HG02885 (cell line): ENCODE measurements around the gene EFNA4.
A peak's percentile ranks its signal among the peaks of the same experiment; 100 is the strongest.

Experiments
- ATAC-seq: cut with Tn5 transposase; IDR thresholded peaks from one replicate; pipeline ENCODE4 v1.9.1; 2021; ENCODE audit warnings: mild to moderate bottlenecking; ENCODE audit not compliant: unreplicated experiment, poor library complexity

EFNA4 gene

DNA sequence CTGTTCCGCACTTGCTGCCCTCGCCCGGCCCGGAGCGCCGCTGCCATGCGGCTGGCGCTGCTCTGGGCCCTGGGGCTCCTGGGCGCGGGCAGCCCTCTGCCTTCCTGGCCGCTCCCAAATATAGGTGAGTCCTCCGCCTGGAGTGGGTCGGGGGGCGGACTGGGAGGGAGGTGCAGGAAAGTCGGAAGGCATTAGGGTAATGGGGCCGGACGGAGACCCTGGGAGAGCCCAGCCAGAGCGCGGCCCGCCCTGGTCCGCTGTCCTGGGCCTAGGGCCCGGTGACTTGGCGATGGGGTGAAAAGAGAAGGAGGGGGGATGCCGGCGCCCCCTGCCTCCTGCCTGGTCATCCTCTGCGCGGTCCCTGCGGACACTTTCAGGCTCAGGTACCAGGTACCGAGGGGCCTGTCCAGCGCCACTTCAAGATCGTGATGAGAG is 12.2 kb upstream of the EFNA4 start:
- no peak for ATAC-seq

DNA sequence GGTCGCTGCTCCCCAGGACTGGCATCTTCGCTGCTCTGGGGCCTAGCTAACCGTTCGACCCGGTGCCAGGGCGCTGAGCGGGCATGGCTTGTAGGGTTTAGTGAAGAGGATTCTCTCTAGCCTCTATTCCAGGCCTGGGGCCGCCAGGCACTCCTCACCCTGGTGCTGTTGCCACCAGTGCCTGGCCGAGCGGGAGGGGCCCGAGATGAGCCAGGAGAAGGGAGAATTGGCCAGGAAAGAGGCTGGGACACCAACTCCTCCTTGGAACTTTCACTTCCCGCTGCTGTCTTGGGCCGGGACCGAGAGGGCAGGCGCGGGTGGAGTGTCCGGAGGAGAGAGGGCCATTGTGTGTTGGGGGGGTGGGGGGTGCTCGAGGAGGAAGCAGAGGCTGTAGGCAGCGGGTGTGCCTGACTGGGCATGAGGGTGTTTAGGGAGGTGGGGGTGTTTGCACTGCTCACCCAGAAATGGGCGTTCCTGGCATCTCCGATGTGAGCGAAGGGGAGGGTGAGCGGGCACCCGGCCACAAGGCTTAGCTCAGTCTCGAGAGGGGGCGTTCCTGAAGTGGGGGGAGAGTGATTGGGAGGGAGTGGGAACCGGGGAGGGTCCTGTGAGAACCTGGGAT is 11.7 kb upstream of the EFNA4 start:
- ATAC-seq, result no peak

DNA sequence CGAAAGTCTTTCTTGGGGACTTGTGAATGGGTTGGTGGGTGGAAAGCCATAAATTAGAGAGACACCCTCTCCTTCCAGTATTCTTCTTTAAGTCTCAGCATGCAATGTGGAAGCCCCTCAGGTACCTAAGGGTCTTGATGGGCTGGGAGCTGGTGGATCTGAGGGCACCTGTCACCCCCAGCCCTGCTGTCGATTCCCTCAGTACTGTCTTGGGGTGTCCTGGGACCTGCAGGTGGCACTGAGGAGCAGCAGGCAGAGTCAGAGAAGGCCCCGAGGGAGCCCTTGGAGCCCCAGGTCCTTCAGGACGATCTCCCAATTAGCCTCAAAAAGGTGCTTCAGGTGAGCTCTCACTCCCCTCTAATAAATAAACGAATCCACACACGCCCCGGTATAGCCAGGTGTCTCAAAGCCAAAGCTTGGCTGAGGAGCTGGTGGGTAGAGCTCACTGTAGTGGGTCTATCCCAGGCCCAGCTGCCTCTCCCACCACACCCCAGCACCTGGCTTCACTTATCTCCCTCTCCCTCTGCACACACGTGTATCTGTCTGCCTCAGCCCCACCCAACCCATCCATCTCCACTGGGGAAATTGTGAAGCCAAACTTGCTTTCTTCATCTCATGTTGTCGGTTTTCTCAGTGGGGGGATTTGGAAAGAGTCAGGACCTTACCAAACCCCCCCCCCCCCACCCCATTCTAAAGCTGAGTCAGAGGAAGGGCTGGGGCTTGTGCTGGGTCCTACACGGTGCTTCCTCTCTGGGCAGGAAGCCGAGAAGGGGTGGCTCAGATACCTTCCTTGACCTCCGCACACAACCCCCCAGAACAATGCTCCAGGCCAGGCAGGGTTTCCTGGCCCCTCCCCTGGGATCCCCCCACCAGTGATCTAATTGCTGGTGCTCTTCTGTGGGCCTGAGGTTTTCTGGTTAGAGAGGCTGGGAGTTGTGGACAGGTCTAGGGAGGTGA is 10.8 kb upstream of the EFNA4 start:
- no peak for ATAC-seq

DNA sequence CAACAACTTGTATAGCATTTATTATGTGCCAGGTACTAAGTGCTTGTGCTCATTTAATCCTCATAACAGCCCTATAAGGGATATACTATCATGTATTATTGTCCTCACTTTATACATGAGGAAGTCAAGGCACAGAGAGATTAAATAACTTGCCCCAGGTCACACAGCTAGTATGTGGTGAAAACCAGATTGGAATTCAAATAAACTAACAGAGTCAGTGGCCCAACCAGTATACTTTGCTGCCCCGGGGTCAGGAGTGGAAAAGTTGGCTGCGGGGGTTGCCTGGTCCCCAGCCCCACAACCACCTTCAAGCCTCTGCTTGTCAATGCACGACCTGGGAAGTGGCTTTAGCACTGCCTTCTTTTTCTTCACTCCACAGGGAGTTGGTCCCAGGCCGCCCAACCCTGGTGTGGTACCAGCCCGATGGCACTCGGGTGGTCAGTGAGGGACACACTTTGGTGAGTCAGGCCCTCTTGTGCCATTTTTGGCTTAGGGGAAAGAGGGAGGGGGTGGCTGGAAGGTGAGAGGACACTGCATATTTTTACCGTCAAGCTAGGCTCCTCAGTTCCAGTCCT is 9.9 kb upstream of the EFNA4 start:
- ATAC-seq, result no peak

DNA sequence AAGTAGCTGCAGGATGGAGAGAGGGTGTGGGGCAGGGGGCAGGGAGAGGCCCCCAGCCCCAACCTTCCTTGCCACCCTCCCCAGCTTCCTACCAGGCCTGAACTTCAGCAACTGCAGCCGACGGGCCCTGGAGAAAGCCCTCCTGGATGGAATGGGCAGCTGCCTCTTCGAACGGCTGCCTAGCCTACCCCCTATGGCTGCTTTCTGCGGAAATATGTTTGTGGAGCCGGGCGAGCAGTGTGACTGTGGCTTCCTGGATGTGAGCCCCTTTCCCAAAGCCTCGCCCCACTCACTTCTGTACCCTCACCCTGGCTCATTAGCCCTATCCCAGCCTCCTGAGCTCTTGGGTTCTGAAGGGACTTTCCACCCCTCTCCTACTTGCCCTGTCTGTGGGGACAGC is 6.4 kb upstream of the EFNA4 start:
- ATAC-seq, result no peak

DNA sequence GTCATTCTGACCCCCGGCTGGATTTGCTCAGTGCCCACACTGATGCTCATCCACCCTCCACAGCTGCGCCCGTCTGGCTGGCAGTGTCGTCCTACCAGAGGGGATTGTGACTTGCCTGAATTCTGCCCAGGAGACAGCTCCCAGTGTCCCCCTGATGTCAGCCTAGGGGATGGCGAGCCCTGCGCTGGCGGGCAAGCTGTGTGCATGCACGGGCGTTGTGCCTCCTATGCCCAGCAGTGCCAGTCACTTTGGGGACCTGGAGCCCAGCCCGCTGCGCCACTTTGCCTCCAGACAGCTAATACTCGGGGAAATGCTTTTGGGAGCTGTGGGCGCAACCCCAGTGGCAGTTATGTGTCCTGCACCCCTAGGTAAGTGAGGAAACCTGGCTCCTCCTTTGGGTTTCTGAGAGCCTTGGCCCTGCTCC is 5.7 kb upstream of the EFNA4 start:
- ATAC-seq, result no peak

DNA sequence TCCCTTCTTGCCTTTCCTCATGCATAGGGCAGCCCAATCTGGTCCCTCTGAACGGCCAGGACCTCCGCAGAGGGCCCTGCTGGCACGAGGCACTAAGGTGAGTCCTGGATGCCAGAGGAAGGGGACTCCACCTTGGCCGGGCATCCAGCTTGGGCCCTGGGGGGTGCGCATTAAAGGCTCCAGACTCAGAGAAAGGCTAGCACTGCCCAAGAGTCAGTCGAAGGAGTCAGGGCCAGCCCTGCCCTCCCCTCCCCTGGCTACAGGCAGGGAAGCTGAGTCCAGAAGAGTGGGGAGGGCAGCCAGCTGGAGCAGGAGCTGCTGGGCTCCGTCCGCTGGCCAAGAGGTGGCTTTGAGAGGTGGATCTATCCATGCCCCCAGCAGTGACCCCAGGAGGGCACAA is 2.8 kb upstream of the EFNA4 start:
- ATAC-seq, result no peak

DNA sequence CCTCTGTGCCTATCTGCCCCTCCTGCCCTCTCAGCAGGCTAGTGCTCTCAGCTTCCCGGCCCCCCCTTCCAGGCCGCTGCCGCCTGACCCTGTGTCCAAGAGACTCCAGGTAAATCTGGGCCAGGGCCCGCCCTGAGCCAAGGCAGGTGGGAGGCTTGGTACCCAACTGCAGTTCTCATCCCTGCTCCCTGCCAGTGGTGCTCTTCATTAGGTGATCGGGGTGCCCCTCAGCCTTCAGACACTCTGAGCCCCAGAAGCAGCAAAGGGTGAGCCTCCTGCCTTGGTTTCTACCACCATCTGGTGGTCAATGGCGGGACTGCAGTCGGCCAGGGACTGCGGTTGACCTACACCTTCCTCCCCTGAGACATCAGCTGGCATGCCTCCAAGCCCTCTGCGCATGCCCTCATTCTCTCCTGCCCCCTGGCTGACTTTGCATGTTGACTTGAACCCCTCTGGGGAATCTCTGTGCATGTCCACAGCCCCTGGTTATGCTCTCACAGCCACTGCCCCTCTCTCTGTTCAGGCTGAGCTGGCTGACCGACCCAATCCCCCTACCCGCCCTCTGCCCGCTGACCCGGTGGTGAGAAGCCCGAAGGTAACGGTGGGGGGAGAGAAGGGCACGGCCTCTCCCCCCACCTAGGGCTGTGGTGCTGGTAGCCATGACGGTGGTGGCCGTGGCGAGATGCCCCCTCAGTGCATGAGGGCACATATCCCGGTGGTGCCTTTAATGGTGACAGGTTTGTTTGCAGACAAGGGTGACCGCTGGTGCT is 2.0 kb upstream of the EFNA4 start:
- ATAC-seq, result peak; percentile 45

DNA sequence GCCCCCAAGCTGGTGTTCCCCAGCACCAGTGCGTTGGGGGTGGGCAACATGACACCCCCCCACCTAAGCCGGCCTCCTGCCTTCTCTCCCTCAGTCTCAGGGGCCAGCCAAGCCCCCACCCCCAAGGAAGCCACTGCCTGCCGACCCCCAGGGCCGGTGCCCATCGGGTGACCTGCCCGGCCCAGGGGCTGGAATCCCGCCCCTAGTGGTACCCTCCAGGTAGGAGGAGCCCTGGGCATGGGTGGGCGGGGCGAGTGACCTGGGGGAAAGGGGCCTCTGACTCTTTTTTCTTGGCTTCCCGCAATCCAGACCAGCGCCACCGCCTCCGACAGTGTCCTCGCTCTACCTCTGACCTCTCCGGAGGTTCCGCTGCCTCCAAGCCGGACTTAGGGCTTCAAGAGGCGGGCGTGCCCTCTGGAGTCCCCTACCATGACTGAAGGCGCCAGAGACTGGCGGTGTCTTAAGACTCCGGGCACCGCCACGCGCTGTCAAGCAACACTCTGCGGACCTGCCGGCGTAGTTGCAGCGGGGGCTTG is 1.3 kb upstream of the EFNA4 start:
- ATAC-seq, result no peak

DNA sequence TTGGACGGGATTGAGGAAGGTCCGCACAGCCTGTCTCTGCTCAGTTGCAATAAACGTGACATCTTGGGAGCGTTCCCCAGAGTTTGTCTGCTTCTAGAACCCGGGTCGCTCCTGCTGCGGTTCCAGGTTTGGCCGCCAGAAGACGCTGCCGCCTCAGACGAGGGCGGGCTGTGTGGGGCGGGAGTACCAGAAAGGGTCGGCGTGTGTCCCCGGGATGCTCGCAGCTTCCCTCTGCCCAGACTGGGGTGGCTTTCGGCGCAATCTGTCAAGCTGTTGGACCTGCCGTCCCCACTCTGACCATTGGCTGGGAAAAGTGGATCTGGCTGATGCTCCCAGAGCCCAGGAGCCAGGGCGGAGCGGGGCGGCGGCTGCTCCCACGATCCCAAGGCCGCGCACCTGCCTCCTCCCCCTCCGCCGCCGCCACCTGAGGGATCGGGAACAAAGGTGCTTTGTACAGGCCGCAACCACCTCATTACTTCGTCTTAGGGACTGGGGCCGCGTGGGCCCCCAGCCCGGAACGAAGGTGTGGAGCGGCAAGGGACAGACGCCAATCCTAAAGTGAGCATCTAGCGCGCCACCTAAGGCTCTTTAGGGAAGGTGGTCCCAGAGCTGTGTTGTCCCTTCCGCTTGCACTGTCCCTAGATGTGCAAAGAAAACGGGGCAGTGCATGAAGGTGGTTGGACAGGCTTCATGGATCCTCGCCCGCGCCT is 683 bp upstream of the EFNA4 start:
- peak; percentile 32 for ATAC-seq

DNA sequence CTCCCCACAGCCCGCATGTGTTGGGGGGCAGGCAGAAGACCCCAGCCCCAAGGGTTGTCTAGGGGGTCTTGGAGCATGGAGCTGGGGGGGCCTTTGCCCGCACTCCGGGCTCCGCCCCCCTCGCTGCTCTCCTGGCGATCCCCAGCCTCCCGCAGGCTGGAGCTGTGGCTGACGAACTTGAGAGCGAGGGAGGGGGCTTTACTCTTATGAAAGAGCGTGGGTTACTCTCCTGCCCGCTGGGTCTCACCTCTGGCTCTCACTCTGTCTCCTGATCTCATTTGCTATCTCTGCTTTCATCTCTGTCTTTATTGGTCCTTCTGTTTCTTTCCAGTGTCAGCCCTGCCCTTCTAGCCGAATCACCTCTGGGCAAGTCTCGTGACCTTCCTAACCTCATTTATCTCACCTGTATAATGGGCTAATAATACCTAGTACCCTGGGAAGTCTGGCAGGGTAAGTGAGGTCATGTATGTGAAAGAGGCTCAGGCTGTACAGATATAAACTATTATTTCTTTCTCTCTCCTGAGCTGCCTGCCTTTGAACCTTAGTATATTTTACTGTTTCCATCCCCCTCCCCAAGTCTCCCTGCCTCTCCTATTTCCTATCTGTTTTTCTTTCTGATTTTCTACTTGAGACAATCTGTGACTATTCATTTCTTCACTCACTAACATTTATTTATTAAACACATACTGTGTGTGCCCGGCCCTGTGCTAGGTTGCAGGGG is 731 bp downstream of the EFNA4 start:
- peak; percentile 14 for ATAC-seq

DNA sequence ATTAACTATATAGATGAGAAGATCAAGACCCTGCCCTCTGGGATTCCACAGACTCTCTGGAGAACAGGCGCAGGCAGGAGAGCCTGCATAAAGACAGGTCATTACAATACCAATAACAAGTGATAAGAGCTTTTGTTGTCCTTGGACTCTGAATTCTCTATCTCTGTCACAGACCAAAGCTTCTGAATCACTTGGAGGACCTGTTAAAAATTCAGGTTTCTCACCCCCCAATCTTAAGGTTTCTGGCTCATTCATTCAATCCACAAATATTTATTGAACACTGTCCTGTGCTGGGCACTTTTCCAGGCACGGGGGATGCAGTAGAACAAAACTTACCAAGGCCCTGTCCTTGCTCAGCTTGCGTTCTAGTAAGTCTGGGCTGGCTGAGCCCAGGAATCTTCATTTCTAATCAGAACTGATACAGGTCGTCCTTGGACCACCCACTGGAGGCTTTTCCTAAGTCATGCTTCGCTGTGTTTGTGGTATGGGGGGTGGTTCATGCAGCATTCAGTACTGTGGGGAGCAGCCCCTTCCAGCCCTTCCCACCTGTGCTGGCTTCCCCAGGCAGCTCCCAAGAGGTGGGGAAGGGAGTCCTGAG is 1.4 kb downstream of the EFNA4 start:
- ATAC-seq, result no peak

DNA sequence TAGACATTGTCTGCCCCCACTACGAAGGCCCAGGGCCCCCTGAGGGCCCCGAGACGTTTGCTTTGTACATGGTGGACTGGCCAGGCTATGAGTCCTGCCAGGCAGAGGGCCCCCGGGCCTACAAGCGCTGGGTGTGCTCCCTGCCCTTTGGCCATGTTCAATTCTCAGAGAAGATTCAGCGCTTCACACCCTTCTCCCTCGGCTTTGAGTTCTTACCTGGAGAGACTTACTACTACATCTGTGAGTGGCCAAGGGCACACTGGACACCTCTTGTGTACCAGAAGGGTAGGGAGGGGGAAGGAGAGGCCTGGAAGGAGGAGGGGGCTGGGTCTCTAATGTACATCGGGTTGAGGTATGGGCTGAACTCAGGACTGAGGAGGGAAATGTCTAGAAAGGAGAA is 3.2 kb downstream of the EFNA4 start:
- ATAC-seq, result no peak

DNA sequence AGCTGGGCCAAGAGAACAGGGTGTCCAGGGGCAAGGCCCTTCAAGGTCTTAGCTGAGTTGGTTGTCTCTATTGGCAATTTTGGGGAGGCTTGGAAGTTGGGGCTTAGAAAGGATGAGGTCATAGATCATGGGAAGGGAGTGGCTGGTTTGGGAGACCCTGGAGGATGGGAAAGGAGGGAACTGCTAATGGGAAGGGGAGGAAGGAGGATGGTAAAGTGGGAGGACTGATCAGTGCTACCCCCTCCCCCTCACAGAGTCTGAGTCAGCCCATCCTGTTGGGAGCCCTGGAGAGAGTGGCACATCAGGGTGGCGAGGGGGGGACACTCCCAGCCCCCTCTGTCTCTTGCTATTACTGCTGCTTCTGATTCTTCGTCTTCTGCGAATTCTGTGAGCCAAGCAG is 5.1 kb downstream of the EFNA4 start:
- ATAC-seq, result no peak

DNA sequence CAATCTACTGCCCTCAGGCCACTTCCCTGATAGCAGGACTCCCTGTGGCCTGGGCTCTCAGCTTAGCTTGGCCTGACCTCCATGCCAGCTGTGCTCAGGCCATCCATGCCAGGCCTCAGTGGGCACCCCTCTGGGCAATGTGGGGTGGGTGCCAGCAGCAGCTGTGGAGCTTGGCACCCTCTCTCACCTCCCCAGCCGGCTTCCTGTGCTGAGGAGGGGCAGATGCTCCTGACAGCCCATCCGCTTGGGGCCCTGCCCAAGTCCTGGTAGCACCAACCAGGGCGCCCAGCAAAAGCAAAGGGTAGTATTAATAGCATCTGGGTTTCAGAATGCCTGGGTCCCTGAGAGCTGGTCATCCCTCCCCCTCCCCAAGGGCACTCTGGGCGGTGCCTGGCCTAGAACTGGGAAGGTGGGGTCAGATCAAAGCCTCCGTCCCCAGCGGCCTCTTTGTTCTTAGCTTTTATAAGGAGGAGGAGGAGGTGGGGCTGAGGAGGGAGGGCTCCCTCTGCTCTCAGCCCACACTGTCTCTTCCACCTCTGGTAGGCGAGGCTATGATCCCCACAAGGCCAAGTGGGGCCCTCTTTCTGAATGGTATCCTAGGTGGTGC is 6.1 kb downstream of the EFNA4 start:
- no peak for ATAC-seq

DNA sequence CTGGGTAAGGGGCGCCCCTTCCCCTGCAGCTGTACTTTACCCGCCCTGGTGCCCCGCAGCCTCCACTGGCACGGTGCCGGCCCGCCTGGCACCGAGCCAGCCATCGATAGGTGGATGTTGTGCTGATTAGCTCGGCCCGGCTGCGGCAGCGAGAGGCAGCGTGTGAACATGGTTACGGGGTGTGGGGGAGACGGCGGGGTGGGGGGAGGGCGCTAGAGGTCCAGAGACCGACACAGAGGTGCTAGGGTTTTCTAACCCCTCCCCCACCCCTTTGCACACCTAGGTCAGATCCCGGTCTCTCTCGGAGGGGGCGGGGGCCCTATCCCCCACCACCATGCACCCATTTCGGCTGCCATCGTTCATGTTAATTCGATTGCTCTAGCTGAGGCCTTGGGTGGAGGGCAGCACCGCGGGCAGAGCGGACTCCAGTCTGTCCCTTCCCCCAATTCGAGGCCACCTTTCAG is 6.7 kb downstream of the EFNA4 start:
- no peak for ATAC-seq

DNA sequence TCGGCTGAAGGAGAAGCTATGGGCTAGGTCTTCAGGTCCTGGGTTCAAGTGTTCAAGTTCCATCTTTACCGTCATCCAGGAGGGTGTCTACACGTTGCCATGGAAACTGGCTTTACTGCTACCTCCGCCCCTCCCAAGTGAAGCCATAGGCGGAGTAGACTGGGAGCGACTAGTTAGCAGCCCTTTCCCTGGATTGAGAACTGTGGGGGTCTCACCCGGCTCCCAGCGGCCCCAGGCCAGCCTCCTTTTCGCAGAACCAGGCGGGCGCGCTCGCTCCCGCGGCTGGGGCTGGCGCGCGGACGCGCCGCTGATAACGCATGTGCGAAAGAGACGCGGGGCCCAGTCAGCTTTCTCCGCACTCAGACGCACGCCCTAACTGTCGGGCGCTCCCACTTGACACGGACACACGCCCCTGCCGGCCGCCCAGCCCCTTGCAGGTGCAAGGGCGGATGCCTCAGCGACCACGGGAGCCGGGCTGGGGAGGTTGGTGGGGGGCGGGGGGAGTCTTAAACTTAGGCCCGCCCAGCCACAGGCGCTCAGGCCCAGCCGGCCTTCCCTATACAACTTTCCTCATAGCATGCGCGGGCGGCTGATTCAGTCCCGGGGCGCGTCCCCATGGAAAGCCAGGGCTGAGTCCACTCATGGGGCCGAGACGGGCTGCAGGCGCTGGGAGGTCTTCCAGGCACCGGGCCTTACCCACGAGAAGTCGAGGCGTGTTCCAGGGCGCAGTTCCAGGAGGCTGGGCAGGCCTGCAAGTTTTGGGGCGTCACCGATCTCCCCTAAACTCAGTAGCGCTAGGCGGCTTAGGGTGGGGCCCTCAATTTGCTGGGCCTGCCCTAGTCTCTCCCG is 7.4 kb downstream of the EFNA4 start:
- peak; percentile 81 for ATAC-seq
